Psoas muscle (tissue), 8 donors: ENCODE results near the gene IER2. TPM values are rescaled to one million over a fixed set of nuclear protein-coding genes. Genes with fewer than 3 reads are reported as not detected.

Experiments used
- ATAC-seq, 4 donors: fragments of 200-7000 bp; cut with Tn5 transposase; one replicate each; pipeline ENCODE4 v1.9.1; 2020; ENCODE audit warnings: moderate library complexity in 3 of 4, mild to moderate bottlenecking in 2 of 4
- DNase-seq, 2 donors: peaks; one replicate each; pipeline ENCODE4 v3.0.0-alpha.2; 2020
- H3K27ac ChIP-seq: fragments of 200-600 bp; one replicate; pipeline ENCODE4 v1.8.0; 2022
- H3K27me3 ChIP-seq, 3 donors: fragments of 200-600 bp in 1 of 3; one replicate each; pipeline versions ENCODE4 v1.6.1 to v1.8.0; 2013 to 2022; ENCODE audit warnings: low read length in 2 of 3, mild to moderate bottlenecking in 2 of 3, moderate library complexity in 1 of 3; ENCODE audit not compliant: insufficient read depth in 3 of 3
- H3K36me3 ChIP-seq, 2 donors: fragments of 200-600 bp in 1 of 2; one replicate each; pipeline versions ENCODE4 v1.6.1 to v1.8.0; 2013 to 2022; ENCODE audit warnings: low read depth in 1 of 2, mild to moderate bottlenecking in 1 of 2, moderate library complexity in 1 of 2; ENCODE audit not compliant: insufficient read depth in 1 of 2
- H3K4me1 ChIP-seq: fragments of 200-600 bp; one replicate; pipeline ENCODE4 v1.8.0; 2022
- H3K4me3 ChIP-seq: fragments of 200-600 bp; one replicate; pipeline ENCODE4 v1.8.0; 2022; ENCODE audit warnings: mild to moderate bottlenecking
- H3K9me3 ChIP-seq: fragments of 200-600 bp; one replicate; pipeline ENCODE4 v1.8.0; 2022
- CTCF ChIP-seq: fragments of 200-600 bp; IDR thresholded peaks from one replicate; pipeline ENCODE4 v1.8.0; 2022; ENCODE audit warnings: antibody characterized with exemption
- WGBS, 3 donors: extraction: QIAGEN DNeasy Blood & Tissue Kit; methylation state at CpG; one replicate each; pipeline versions ENCODE4 v1.1.6 to v1.1.7; 2013; 5-methylcytosine and 5-hydroxymethylcytosine counted together
- intact Hi-C, 2 donors: fragments of 100-400 bp; cut with DNase I; formaldehyde crosslinking; loops; one replicate each; pipeline versions ENCODE4 v1.11.0 to v1.14.2; 2022
- polyA plus RNA-seq, 3 donors: library from polyadenylated mRNA; stranded (reverse); fragments of 200-250 nt; gene quantifications; one replicate each; pipeline ENCODE4 v1.2.3, GENCODE V29; 2013
- total RNA-seq, 4 donors: library from RNA; stranded (reverse); fragmentation: NEBNext Ultra II Directional in 2 of 4; extraction: Animal tissue kit (Norgen Biotek cat#: 25700) in 2 of 4; gene quantifications; one replicate each; pipeline versions ENCODE4 v1.2.1 to v1.2.4, GENCODE V29; 2021 to 2023
- donor health status: healthy with polysubstance abuse.
- donor health status: DM: no; HTN: no; CAD: no; lungs with moderate emphysema.
- donor health status: Bipolar disorder and iron deficiency.
- donor health status: healthy.
- donor health status: DM: yes; HTN: yes; CAD: no.
- donor health status: DM: no; HTN: no; CAD: no.
- donor health status: DM: no; HTN: no; CAD: no.
- donor health status: DM: yes; HTN: yes; CAD: no.

Gene IER2
- total and polyA plus RNA-seq, 7 donors = 12.9 to 62.7 (median 29.0) TPM

DNA sequence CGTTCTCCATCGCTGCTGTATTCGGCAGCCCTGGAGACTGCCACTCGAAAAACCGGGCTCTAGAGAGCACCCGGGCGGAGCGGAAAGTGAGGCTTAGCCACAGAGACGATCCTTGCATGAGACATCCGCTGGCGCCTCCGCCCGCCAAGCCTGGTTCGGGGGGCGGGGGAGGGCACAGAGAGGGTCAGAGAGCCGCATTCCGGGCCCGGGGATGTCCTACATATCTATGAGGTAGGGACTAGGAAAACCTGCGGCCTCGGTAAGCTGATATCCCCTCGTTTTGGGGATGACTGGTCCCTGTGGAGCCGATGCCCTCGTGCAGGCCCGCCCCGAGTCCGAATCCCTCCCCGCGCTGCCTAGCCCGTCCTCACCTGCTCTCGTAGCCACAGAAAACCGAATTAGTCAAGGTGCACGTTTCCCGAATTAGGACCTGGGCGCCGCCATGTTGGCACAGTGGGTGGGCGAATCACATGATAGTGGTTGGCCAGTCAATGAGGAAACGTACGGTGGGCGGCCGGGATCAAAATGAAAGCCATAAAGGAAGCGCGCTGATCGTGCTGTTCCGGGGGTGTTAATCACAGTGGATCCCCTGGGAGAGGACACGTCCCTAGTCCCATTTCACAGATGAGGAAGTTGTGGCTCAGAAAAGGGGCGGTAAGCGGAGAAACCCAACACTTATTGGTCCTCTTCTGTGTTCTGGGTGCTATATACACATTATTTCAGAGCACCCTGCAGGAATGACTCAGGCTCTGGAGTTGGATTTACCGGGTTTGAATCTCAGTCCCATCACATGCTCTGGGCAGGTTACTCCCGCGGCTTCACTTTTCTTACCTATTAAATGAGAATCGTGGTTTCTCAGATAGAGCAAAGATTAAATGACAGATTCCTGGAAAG is 33.7 kb upstream of the IER2 start, which contains the start of gene TRMT1:
Gene TRMT1 (minus strand): TSS at position 459 of the 894 bp plus-strand sequence. CDS start 341 bp downstream, at position 118.
- Histone ChIP-seq H3K27ac (peak within 1 kb of the TSS; percentile 79), H3K36me3 (peaks cover 3 to 33% of the 10 kb centered on the region in 2 donors), H3K4me1 (peaks cover 37% of the 10 kb centered on the region), H3K9me3 (no peaks in the 10 kb centered on the region), H3K4me3 (peak within 1 kb of the TSS; percentile 80), H3K27me3 (no peaks in the 10 kb centered on the region)
- no peak for TF ChIP-seq CTCF
- 0 to 1% (median 0%) methylated on average over 51 of the region's 51 CpGs for WGBS, 3 donors
- intact Hi-C loops = no loop called here
- DNase-seq = peak; percentile 95 to 96
- peak; percentile 82 to 89 (median 85) for ATAC-seq

GRCh38 chr19:13117176-13117771 is 32.9 kb upstream of the IER2 start:
- TF ChIP-seq CTCF = no peak
- intact Hi-C loops = no loop called here
- Histone ChIP-seq H3K27ac (peak overlapping the region; percentile 79), H3K4me1 (peaks cover 37% of the 10 kb centered on the region), H3K4me3 (peak overlapping the region; percentile 80), H3K9me3 (no peaks in the 10 kb centered on the region), H3K27me3 (no peaks in the 10 kb centered on the region), H3K36me3 (peaks cover 3 to 31% of the 10 kb centered on the region in 2 donors)
- ATAC-seq (peak in 2 of 4 donors; percentile 12 to 23), DNase-seq (no peak)
- 8 to 12% (median 10%) methylated on average over 20 of the region's 20 CpGs for WGBS, 3 donors

GRCh38 chr19:13117772-13118423 is 32.3 kb upstream of the IER2 start, which contains the start of gene NACC1:
Gene NACC1 (plus strand): TSS chr19:13118264. CDS start chr19:13135208, 16,944 bp downstream.
- intact Hi-C loops = loop anchor here (1.0 to 2.0 kb wide), 2 partner anchors 31 to 32 kb away; partner anchors contain the start of genes IER2 (in 1 of the 2) and STX10 (in 1 of the 2)
- ATAC-seq (peak; percentile 91 to 92 (median 92)), DNase-seq (peak; percentile 93 to 95)
- TF ChIP-seq CTCF = no peak
- Histone ChIP-seq H3K27ac (peak within 1 kb of the TSS; percentile 79), H3K9me3 (no peaks in the 10 kb centered on the region), H3K36me3 (peaks cover 0 to 25% of the 10 kb centered on the region in 2 donors), H3K4me3 (peak within 1 kb of the TSS; percentile 92), H3K4me1 (peaks cover 37% of the 10 kb centered on the region), H3K27me3 (no peaks in the 10 kb centered on the region)
- WGBS, 3 donors = 2 to 5% (median 3%) methylated on average over 33 to 65 of the region's 65 CpGs

GRCh38 chr19:13118424-13119193 is 31.6 kb upstream of the IER2 start:
- WGBS, 3 donors = 1% methylated on average over 26 to 57 of the region's 57 CpGs
- H3K4me1 ChIP-seq = peaks cover 37% of the 10 kb centered on the region
- peak overlapping the region; percentile 92 for H3K4me3 ChIP-seq
- no peaks in the 10 kb centered on the region for H3K27me3 ChIP-seq
- H3K27ac ChIP-seq = peak overlapping the region; percentile 53
- no peaks in the 10 kb centered on the region for H3K9me3 ChIP-seq
- DNase-seq = peak; percentile 64 to 74
- peaks cover 0 to 18% of the 10 kb centered on the region in 2 donors for H3K36me3 ChIP-seq
- no peak for TF ChIP-seq CTCF
- intact Hi-C loops = loop anchor here (1.0 to 2.0 kb wide), 2 partner anchors 30 to 32 kb away; partner anchors contain the start of genes IER2 (in 1 of the 2) and STX10 (in 1 of the 2)
- ATAC-seq = peak in 3 of 4 donors; percentile 7 to 28 (median 14)
